ENCODE data around the gene WNT16.
A peak's percentile ranks its signal among the peaks of the same experiment; 100 is the strongest.
"Not testable (repeated sequence)": the region's sequence is repeated elsewhere in the genome, so short reads cannot be mapped to it uniquely, and the experiment has no call there.

Gene WNT16

GRCh38 chr7:121286742-121287734 lies 41.8 kb upstream of the WNT16 start:
- TF ChIP-seq, protein P1, sequence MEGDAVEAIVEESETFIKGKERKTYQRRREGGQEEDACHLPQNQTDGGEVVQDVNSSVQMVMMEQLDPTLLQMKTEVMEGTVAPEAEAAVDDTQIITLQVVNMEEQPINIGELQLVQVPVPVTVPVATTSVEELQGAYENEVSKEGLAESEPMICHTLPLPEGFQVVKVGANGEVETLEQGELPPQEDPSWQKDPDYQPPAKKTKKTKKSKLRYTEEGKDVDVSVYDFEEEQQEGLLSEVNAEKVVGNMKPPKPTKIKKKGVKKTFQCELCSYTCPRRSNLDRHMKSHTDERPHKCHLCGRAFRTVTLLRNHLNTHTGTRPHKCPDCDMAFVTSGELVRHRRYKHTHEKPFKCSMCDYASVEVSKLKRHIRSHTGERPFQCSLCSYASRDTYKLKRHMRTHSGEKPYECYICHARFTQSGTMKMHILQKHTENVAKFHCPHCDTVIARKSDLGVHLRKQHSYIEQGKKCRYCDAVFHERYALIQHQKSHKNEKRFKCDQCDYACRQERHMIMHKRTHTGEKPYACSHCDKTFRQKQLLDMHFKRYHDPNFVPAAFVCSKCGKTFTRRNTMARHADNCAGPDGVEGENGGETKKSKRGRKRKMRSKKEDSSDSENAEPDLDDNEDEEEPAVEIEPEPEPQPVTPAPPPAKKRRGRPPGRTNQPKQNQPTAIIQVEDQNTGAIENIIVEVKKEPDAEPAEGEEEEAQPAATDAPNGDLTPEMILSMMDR (conservative IDR thresholded peaks at IDR 0.05; ENCODE audit: low read depth, low read length), result no peak
- DNase-seq (ENCODE audit: low read depth), result no peak
- H3K4me3 ChIP-seq (ENCODE audit: low read length), result no peak overlapping the region

DNA sequence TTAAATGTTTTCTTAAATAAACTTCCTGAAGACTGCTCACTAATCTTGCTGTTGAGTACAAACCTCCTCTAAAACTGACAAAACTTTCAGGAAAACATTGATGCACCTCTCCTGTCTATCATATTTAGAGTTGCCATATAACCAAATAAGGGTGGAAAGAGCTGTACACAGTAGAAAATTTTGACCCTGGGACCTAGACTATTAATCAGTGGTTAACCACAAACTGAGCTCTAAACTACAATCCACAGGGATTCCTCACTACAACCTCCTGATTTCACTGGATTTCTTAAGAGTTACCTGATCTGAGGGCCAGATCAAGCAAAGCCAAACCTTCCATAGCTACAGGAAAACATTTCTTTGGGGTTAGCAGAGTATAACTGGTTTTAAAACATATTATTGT lies 39.9 kb upstream of the WNT16 start:
- DNase-seq (ENCODE audit: low read depth), result peak; percentile 60
- TF ChIP-seq, protein P1 (conservative IDR thresholded peaks at IDR 0.05; ENCODE audit: low read depth, low read length), result no peak
- no peak overlapping the region for H3K4me3 ChIP-seq (ENCODE audit: low read length)

- not testable (repeated sequence) for DNase-seq (ENCODE audit: low read depth); H3K4me3 ChIP-seq (ENCODE audit: low read length)
Observed at GRCh38 chr7:121289930-121290329, 38.9 kb upstream of the WNT16 start.

DNA sequence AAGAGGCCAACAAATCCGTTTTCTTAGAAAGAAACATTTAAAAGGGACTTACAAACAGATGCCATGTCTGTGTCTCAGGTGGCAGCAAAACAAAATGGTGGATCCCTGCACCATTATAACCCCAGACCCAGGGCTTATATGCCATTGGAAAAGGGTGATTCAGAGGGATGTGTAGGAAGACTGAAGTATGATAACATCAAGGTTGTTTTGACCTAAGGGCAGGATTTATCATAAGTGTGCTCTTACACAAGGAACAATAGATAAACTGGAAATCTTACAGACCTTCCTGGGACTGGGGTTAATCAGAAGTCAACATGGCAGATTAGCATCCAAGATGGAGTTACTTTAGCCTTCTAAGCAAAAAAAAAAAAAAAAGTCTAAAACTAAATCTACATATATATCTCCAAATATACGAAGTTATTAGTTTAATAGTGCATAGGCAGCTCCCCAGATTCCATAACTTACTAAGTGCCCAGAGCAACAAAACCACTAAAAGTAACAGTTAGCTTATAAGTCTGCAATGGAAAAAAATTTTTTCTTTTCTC lies 34.3 kb upstream of the WNT16 start:
- no peak overlapping the region for H3K4me3 ChIP-seq (ENCODE audit: low read length)
- TF ChIP-seq, protein P1 (conservative IDR thresholded peaks at IDR 0.05; ENCODE audit: low read depth, low read length), result no peak
- no peak for DNase-seq (ENCODE audit: low read depth)

- no peak for DNase-seq (ENCODE audit: low read depth)
- H3K4me3 ChIP-seq (ENCODE audit: low read length), result no peak overlapping the region
- TF ChIP-seq, protein P1 (conservative IDR thresholded peaks at IDR 0.05; ENCODE audit: low read depth, low read length), result no peak
Observed at GRCh38 chr7:121297843-121298242, 31.0 kb upstream of the WNT16 start.

GRCh38 chr7:121298831-121299239 lies 30.0 kb upstream of the WNT16 start:
- H3K4me3 ChIP-seq (ENCODE audit: low read length), result no peak overlapping the region
- no peak for DNase-seq (ENCODE audit: low read depth)
- TF ChIP-seq, protein P1 (conservative IDR thresholded peaks at IDR 0.05; ENCODE audit: low read depth, low read length), result no peak

GRCh38 chr7:121300685-121301420 lies 27.9 kb upstream of the WNT16 start:
- no peak for DNase-seq (ENCODE audit: low read depth)
- no peak overlapping the region for H3K4me3 ChIP-seq (ENCODE audit: low read length)

More at GRCh38 chr7:121300685-121301420, 27.9 kb upstream of the WNT16 start:
- TF ChIP-seq, protein P1 (conservative IDR thresholded peaks at IDR 0.05; ENCODE audit: low read depth, low read length), result no peak

Data from retinal pigment epithelial cell (primary cell).